ENCODE measurements around the gene LRMDA. TPM values are rescaled to one million over a fixed set of nuclear protein-coding genes. Genes with fewer than 3 reads are reported as not detected.

Gene LRMDA
- total RNA-seq, 1 donor from 2014 or later = 29.9 TPM

GRCh38 chr10:76302961-76303630 is 871.7 kb downstream of the LRMDA start:
- H3K4me3 ChIP-seq = no peak overlapping the region
- peak; percentile 10 to 76 for ATAC-seq
- no peak for DNase-seq
- no peaks in the 10 kb centered on the region for H3K9me3 ChIP-seq
- no peak overlapping the region for H3K27ac ChIP-seq
- H3K36me3 ChIP-seq = no peaks in the 10 kb centered on the region
- H3K4me1 ChIP-seq = peaks cover 35% of the 10 kb centered on the region
- no peak for TF ChIP-seq CTCF (IDR thresholded peaks at IDR 0.05)
- intact Hi-C loops (cut with DNase I) = loop anchor here (10.0 kb wide), 1 partner anchor 898 kb away; the partner anchor contains the start of gene ZNF503
- H3K27me3 ChIP-seq (ENCODE audit: low read depth) = no peaks in the 10 kb centered on the region

GRCh38 chr10:76303682-76304316 is 872.4 kb downstream of the LRMDA start:
- Histone ChIP-seq H3K4me3 (no peak overlapping the region), H3K9me3 (no peaks in the 10 kb centered on the region), H3K27ac (no peak overlapping the region), H3K4me1 (peaks cover 35% of the 10 kb centered on the region), H3K27me3 (ENCODE audit: low read depth) (no peaks in the 10 kb centered on the region), H3K36me3 (no peaks in the 10 kb centered on the region)
- intact Hi-C loops (cut with DNase I) = loop anchor here (10.0 kb wide), 1 partner anchor 899 kb away; the partner anchor contains the start of gene ZNF503
- DNase-seq = peak; percentile 77
- ATAC-seq = peak; percentile 88 to 95
- TF ChIP-seq CTCF (IDR thresholded peaks at IDR 0.05) = peak; percentile 68

- DNase-seq (no peak), ATAC-seq (peak in 1 of 2 donors; percentile 20)
- Histone ChIP-seq H3K4me3 (no peak overlapping the region), H3K36me3 (no peaks in the 10 kb centered on the region), H3K9me3 (no peaks in the 10 kb centered on the region), H3K4me1 (peaks cover 49% of the 10 kb centered on the region), H3K27ac (no peak overlapping the region), H3K27me3 (ENCODE audit: low read depth) (no peaks in the 10 kb centered on the region)
- intact Hi-C loops (cut with DNase I) = loop anchor here (10.0 kb wide), 1 partner anchor 901 kb away; the partner anchor contains the start of gene ZNF503
- no peak for TF ChIP-seq CTCF (IDR thresholded peaks at IDR 0.05)
These were observed 874.6 kb downstream of the LRMDA start for GRCh38 chr10:76305930-76306615.

DNA sequence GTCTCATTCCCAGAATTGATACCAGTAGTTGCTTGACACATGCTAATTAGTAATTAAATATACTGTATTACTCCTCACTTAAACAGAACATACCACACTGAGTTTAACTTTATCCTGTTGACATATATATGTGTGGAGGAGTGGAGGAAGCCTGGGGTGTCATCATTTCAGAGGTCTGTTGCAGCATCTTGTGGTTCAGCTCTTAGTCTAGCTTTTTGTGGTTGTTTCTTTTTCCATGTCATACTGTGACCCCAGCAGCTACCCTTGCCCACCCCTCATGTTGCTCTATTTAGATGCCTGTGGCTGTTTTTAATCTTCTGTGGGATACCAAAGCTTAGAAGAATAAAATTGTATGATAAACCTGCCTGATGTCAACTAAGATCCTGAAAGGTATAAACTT is 875.4 kb downstream of the LRMDA start:
- no peak for DNase-seq
- Histone ChIP-seq H3K27me3 (ENCODE audit: low read depth) (no peaks in the 10 kb centered on the region), H3K9me3 (no peaks in the 10 kb centered on the region), H3K4me3 (no peak overlapping the region), H3K36me3 (no peaks in the 10 kb centered on the region), H3K27ac (no peak overlapping the region), H3K4me1 (peaks cover 43% of the 10 kb centered on the region)
- intact Hi-C loops (cut with DNase I) = loop anchor here (10.0 kb wide), 1 partner anchor 902 kb away; the partner anchor contains the start of gene ZNF503
- no peak for TF ChIP-seq CTCF (IDR thresholded peaks at IDR 0.05)
- ATAC-seq = peak in 1 of 2 donors; percentile 21

DNA sequence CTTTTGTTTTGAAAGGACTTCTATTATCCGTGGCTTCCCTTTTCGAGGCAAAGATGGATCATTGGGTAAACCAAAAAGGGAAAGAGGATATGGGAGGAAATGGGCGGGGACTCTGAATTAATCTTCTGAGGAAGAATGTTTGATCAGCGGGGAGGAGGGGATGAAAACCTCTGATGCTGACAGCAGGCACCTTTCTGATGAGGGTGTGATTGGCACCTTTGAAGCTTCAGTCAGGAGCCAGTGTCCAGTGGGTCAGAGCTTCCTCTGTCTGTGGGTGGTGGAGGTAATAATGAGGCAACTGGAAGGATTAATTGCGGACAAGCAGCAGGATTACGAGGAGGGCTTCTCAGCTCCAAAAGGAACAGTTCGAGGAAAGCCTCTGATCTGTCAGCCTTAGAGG is 877.6 kb downstream of the LRMDA start:
- intact Hi-C loops (cut with DNase I) = loop anchor here (10.0 kb wide), 1 partner anchor 904 kb away; the partner anchor contains the start of gene ZNF503
- no peak for DNase-seq
- Histone ChIP-seq H3K36me3 (no peaks in the 10 kb centered on the region), H3K4me1 (peaks cover 22% of the 10 kb centered on the region), H3K27me3 (ENCODE audit: low read depth) (no peaks in the 10 kb centered on the region), H3K9me3 (no peaks in the 10 kb centered on the region), H3K27ac (no peak overlapping the region), H3K4me3 (no peak overlapping the region)
- no peak for ATAC-seq
- TF ChIP-seq CTCF (IDR thresholded peaks at IDR 0.05) = no peak
